IPS DF 4.7 (cell line): Measurements from ENCODE around the gene ACOT7.
"Not testable (repeated sequence)": the region's sequence is repeated elsewhere in the genome, so short reads cannot be mapped to it uniquely, and the experiment has no call there.

Source experiments
- DNase-seq: peaks from one replicate; pipeline ENCODE4 v3.0.0-alpha.2; 2013; ENCODE audit warnings: low spot score; ENCODE audit errors: extremely low read depth

ACOT7 gene

GRCh38 chr1:6393400-6394187 lies at the start of gene ACOT7:
Gene ACOT7 (minus strand): TSS chr1:6393767. CDS start chr1:6393399, 368 bp downstream.
- no peak for DNase-seq

DNA sequence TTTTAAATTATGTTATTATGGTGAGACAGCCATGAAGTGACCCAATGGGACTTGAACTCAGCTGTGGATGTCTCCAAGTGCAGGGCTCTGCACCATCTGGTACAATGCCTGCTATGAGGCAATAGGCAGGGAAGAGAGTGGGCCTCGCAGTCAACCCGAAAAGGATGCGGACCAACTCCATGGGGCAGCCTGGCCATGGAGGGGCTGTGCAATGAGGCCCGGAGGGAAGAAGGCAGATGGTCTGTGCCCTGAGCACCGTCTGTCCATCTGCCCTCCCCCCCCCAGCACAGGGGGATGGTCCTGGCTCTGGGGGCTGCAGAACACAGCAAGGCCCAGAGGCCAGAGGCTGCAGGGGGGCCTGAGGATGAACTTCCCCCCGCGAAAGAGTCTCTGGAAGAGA lies 48.0 kb upstream of the ACOT7 start:
- no peak for DNase-seq

DNA sequence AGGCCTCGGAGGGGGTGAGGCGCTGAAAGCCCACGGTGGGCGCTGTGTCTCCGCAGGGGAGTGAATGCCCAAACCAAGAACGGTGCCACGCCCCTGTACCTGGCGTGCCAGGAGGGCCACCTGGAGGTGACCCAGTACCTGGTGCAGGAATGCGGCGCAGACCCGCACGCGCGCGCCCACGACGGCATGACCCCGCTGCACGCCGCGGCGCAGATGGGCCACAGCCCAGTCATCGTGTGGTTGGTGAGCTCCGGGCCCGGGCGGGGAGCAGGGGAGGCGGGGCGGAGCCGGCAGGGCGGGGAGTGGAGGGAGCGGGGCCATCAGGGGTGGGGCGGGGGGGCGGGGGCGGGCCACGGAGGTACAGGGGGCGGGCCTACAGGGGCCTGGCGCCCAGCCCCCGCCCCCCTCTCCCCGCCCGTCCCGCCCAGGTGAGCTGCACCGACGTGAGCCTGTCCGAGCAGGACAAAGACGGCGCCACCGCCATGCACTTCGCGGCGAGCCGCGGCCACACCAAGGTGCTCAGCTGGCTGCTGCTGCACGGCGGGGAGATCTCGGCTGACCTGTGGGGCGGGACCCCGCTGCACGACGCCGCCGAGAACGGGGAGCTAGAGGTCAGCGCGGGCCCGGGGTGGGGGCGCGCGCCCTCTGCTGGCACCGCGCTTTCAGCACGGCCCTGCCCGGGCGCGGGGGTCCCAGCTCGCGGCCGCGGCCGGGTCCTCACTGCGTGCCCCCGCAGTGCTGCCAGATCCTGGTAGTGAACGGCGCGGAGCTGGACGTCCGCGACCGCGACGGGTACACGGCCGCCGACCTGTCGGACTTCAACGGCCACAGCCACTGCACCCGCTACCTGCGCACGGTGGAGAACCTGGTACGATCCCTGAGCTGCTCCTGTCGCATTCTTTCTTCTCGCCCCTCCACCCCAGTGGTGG lies 46.9 kb upstream of the ACOT7 start:
- DNase-seq: no peak

DNA sequence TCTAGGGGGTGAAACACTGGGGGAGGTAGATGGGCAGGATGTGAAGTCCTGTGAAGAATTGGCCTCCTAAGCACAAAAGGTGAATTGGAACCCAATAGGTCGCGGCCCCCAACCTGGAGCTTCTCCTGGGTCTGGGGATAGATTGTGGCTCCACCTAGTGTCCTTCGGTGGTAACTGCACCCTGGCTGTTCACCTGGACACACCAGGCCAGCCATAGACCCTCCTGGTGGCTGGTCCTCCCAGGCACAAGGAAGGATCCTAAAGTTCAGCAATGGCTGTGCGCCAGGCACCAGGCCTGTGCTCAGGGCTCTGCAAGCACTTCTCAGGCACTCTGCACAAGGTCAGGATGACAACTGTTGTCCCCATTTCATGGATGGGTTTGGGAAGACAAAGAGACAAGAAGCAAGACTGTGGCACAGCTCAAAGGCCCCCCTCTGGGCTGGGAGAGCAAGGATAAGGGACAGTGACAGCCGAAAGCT lies 44.5 kb upstream of the ACOT7 start:
- no peak for DNase-seq

- DNase-seq: not testable (repeated sequence)
Observed at GRCh38 chr1:6437012-6437700, 43.6 kb upstream of the ACOT7 start.

DNA sequence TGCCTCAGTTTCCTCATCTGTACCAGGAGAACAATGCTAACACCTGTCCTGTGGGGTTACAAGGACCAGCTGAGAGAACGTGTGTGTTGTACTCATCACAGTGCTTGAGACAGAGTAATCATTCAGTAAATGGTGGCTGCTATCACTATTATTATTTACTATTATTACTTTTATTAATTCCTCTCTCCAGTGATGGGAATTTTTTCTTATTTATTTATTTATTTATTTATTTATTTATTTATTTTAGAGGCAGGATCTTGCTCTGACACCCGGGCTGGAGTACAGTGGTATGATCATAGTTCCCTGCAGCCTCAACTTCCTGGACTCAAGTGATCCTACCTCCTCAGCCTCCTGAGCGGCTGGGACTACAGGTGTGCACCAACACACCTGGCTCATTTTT lies 42.7 kb upstream of the ACOT7 start:
- DNase-seq: not testable (repeated sequence)

- no peak for DNase-seq
Observed at GRCh38 chr1:6435547-6435946, 42.0 kb upstream of the ACOT7 start.

- no peak for DNase-seq
Observed at GRCh38 chr1:6435129-6435528, 41.6 kb upstream of the ACOT7 start.

DNA sequence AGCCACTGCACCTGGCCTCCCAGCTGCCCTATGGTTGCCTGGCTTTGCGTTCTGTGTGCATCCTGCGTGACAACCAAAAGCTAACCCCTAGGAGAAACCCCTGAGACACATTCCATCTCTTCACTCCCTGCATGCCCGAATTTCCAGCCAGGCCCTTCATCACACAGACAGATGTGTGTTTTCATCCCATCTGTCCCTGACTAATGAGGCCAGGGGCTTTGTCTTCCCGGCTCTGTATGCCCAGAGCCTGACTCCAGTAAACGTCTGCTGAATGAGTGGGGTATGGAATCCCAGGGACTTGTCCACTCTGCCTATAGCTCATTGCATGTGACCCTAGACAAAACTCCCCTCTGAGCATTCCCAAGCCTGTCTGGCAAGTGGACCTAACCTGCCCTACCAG lies 40.6 kb upstream of the ACOT7 start:
- DNase-seq: no peak

DNA sequence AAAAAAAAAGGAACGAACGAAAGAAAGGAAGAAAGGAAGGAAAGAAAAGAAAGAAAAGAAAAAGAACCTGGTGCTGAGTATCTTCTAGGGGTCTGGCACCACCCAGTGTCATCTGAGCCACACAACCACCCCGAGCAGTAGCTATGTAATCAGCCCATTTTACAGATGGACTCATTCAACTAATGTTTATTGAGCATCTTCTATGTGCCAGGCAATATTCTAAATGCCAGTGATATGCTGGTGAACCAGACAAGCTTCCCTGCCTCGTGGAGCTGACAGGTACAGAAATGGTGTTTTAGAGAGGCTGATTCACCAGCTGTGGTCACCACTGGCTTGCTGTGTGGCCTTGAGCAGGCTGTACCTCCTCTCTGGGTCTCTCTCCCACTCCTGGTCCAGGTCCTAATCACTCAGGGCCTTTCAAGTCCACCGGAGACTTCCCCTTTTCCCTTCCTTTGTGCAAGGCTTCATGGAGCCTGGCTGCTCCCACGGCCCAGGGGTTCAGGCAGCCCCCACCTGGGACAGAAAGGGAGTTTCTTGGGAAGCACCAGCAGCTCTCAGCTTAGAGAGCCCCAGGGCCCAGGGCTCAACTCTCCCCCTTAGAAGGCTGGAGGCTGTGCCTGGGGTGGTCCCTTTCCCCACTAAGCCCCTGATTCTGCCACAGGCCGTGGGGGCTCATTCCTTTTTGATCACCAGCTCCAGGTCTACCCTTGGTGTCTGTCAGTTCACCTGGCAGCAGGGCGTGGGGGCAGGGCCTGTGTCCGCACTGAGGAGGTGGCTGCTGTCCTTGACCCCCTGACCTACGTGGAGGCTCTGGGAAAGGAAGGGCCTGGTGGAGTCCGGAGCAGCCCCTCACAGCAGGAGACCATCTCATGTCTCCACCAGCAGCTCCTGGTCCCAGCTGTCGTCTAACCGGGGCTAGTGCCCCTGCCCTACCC lies 38.3 kb upstream of the ACOT7 start:
- not testable (repeated sequence) for DNase-seq

DNA sequence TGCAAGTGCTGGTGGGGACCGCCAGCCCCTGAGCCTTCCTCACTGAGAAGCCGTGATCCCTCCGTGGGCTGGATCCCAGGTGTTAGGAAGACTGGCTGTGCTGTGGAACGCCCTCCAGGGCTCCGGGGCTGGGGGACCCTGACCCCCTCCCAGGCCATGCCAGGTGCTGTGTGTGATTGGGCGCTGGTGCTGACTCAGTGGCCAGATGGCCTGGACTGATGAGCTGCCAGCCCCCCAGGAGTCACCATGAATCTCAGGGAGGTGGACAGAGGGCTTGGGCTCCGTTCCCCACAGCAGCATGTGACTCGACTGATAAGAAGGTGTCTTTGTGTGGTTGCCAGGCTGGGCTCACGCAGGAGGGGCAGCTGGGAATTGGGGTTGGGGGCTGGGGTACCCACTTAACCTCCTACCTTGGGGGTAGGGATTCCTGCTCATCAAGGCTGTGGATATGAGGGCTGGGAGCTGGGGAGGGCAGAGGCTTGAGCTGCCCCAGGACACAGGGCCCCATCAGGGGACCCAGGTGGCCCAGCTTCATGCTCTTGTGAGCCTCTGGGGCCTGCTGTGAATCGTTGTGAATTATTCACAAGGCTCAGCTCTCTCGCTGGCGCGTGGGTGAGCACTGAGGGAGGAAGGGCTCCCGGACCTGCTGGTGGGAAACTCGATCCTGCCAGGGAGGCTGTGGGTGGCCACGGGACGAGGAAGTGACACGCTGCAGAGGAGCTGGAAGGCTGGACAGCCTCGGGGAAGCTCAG lies 36.3 kb upstream of the ACOT7 start:
- DNase-seq: not testable (repeated sequence)

DNA sequence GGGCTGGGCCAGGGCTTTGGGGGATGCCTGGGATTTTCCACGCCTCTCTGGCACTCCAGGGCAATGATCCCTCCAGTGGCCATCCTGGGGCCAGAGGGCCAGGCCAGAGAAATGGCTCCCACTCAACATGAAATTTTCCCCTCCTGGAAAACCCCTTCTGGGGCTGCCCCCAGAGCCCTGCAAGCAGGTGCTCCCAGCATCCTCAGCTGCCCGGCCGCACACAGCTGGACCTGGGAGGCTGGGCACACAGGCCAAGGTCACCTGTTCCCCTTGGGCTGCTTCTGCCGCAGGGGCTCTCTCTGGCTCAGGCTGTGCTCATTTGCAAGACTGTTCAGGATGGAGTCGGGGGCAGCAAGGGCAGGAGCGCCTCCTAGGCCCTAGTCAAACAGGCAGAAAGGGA lies 34.9 kb upstream of the ACOT7 start:
- not testable (repeated sequence) for DNase-seq

GRCh38 chr1:6427441-6428390 lies 34.1 kb upstream of the ACOT7 start:
- no peak for DNase-seq

GRCh38 chr1:6426972-6427350 lies 33.4 kb upstream of the ACOT7 start:
- DNase-seq: no peak

DNA sequence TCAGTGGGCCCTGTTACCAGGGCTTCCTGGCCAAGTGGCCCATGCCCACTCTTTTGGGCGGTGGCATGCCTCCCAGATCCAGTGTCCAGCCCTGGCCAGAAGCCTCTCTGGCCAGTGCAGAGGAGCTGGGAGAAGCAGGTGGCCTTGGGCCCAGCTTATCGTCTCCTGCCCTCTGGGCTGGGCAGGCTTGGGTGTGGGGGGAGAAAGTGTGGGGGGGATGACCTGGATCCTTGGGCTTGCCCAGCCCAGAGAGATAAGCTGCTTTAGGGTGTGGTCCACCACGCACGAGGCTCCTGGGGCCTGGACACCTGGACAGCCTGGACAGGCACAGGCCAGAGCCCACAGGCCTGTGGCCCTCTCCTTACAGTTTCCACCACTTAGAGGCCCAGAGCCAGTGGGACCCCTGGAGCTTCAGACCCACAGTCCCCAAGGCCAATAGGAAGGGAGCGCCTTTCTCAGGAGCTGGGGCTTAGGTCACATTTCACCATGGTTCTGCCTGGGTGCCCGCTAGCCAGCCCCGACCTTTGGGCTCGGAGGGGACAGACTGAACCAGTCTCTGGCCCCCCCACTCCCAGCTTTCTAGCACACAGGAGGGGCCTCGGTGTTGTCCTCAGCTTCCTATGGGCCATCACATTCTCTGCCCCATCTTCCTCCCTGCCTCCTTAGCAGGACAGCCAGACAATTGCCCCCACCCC lies 32.9 kb upstream of the ACOT7 start:
- no peak for DNase-seq

DNA sequence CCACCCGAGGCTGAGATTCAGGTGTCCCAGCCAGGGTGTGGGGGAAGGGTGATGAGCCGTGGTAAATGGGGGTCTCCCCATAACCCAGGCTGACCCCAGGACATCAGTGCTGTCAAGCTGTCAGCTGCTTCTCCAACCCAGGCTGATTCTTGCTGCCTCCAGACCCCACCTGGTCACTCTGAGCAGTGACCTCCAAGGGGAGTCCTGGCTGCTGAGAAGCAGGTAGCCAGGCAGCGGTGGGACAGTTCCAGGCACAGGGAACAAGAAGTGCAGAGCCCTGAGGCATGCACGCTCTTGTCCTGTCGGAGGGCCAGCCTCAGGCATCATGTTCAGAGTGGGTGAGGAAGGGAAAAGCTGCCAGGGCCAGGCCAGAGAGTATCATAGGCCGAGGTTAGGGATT lies 32.1 kb upstream of the ACOT7 start:
- DNase-seq: no peak

DNA sequence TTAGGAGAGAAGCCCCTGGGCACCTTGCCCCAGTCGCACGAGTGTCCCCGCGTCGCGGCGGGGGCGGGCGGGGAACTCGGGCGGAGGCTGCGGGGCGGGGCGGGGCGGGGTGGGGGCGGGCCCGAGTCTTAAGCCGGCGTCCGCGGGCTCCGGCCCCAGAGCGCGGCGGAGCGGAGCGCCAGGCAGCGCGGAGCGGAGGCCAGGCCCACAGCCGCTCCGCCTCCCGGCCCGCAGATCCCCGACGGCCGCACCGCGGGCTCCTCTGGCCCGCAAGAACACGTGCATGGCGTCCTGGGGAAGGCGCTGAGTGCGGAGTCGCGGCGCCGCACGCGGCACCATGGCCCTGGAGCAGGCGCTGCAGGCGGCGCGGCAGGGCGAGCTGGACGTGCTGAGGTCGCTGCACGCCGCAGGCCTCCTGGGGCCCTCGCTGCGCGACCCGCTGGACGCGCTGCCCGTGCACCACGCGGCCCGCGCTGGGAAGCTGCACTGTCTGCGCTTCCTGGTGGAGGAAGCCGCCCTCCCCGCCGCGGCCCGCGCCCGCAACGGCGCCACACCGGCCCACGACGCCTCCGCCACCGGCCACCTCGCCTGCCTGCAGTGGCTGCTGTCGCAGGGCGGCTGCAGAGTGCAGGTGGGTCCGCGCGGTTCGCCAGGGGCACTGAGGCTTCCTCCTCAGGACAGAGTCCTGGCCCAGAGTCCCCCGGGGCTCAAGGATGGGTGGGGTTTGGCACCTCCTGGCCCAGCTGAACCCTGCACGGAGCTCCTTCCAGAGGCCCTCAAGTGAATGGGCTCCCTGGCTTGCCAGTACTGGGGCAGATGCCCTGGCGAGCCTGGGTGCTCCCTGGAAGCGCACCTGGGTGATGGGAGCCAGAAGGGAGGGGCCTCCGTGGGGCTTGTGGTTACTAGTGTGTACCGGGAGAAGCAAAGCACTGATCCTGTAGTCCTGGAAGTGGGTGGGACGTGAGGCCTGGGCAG lies 31.3 kb upstream of the ACOT7 start, which contains the start of gene ESPN:
Gene ESPN (plus strand): TSS at position 158 of the 975 bp plus-strand sequence. CDS start 180 bp downstream, at position 338.
- no peak for DNase-seq
